ENCODE data around the gene TBATA. TPM values are rescaled to one million over a fixed set of nuclear protein-coding genes. Genes with fewer than 3 reads are reported as not detected.

The TBATA gene
- total and polyA plus RNA-seq, 10 donors, result 0.45 to 2.9 (median 0.63) TPM; not detected in 2

DNA sequence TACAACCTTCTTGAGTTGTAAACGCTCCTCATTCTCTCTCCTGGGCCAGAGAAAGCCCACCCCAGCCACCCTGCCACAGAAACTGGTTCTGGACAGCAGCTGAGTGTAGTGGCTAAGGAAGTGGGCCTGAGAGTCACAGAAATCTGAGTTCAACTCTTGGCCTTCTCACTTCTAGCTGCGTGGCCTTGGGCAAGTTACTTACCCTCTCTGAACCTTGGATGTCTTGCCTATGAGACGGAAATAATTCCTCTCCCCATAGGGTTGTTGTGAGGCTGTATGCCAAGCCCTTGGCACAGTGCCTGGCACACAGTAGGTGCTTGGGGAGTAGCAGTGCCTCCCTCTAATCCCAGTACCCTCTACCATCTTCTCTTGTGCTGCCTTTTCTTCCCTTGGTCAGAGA, 61.4 kb downstream of the TBATA start:
- TF ChIP-seq POLR2A (IDR thresholded peaks at IDR 0.05), result no peak
- TF ChIP-seq, protein P1, sequence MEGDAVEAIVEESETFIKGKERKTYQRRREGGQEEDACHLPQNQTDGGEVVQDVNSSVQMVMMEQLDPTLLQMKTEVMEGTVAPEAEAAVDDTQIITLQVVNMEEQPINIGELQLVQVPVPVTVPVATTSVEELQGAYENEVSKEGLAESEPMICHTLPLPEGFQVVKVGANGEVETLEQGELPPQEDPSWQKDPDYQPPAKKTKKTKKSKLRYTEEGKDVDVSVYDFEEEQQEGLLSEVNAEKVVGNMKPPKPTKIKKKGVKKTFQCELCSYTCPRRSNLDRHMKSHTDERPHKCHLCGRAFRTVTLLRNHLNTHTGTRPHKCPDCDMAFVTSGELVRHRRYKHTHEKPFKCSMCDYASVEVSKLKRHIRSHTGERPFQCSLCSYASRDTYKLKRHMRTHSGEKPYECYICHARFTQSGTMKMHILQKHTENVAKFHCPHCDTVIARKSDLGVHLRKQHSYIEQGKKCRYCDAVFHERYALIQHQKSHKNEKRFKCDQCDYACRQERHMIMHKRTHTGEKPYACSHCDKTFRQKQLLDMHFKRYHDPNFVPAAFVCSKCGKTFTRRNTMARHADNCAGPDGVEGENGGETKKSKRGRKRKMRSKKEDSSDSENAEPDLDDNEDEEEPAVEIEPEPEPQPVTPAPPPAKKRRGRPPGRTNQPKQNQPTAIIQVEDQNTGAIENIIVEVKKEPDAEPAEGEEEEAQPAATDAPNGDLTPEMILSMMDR (IDR thresholded peaks at IDR 0.05 in 8 of 11, conservative IDR thresholded peaks at IDR 0.05 in 3 of 11), result no peak
- TF ChIP-seq POLR2AphosphoS5 (IDR thresholded peaks at IDR 0.05), result no peak
- H3K27ac ChIP-seq, result no peak overlapping the region
- no peaks in the 10 kb centered on the region for H3K9me3 ChIP-seq
- 87 to 96% (median 93%) methylated on average over 3 of the region's 3 CpGs for WGBS, 5 donors
- H3K36me3 ChIP-seq, result no peaks in the 10 kb centered on the region
- no peak for DNase-seq
- H3K4me3 ChIP-seq, result no peak overlapping the region
- no peaks in the 10 kb centered on the region for H3K4me1 ChIP-seq
- H3K27me3 ChIP-seq (replicated peaks in 1 of 7), result no peaks in the 10 kb centered on the region
- intact Hi-C loops (cut with DNase I; ENCODE audit: low total_unique reads), result no loop called here

DNA sequence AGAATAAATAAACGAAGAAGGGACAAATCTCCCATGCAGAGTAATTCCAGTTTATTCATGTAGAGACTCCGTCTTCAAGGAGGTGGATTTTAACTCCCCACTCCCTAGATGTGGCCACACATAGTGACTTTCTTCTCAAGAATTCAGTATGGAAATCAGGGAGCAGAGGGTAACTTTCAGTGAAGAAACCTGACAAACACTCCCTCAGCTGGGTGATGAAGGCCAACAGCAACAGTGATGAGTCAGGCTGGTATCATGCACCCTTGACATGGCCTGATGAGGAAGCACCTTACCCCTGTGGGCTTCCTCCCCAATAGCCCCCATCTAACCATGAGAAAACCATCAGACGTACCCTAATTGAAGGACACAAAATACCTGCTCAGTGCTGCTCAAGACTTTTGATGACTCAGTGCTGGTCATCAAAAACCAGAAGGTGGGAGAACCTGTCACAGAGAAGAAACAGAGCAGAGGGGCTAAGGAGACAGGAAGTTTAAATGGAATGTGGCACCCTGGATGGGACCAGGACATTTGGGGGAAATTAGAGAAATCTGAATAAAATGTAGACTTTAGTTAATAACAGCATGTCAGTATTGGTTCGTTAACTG, 62.3 kb downstream of the TBATA start:
- DNase-seq, result no peak
- TF ChIP-seq, protein P1 (IDR thresholded peaks at IDR 0.05 in 8 of 11, conservative IDR thresholded peaks at IDR 0.05 in 3 of 11), result no peak
- TF ChIP-seq POLR2A (IDR thresholded peaks at IDR 0.05), result no peak
- TF ChIP-seq POLR2AphosphoS5 (IDR thresholded peaks at IDR 0.05), result no peak
- no peaks in the 10 kb centered on the region for H3K4me1 ChIP-seq
- no peak overlapping the region for H3K27ac ChIP-seq
- no peaks in the 10 kb centered on the region for H3K9me3 ChIP-seq
- no peaks in the 10 kb centered on the region for H3K36me3 ChIP-seq
- intact Hi-C loops (cut with DNase I; ENCODE audit: low total_unique reads), result no loop called here
- 73 to 85% (median 79%) methylated on average over 4 of the region's 4 CpGs for WGBS, 5 donors
- no peak overlapping the region for H3K4me3 ChIP-seq
- no peaks in the 10 kb centered on the region for H3K27me3 ChIP-seq (replicated peaks in 1 of 7)

Small RNA genes within 50 kb of the gene (small RNA-seq; reads per million reads assigned to genes)
- gene RPS26P40, result 0 reads per million in 4 donors

Other genes starting within 250 kb of the TBATA start
- gene PRF1, start 182.6 kb downstream of the TBATA start, total RNA-seq, result 10 to 100 TPM; 41.5 to 79.6 (median 56.8) TPM
- gene PRF1, start 182.6 kb downstream of the TBATA start, polyA plus RNA-seq, result 10 to 100 TPM in 1 of 3 donors, 1 to 10 TPM in 2; 6.6 to 11.3 (median 7.0) TPM
- gene ADAMTS14, start 112.9 kb downstream of the TBATA start, total RNA-seq, result 1 to 10 TPM in 1 of 7 donors, under 1 TPM in 6; 0.09 to 1.2 (median 0.46) TPM
- under 1 TPM; 0.26 to 0.39 (median 0.32) TPM for gene ADAMTS14, start 112.9 kb downstream of the TBATA start, polyA plus RNA-seq
- 10 to 100 TPM; 50.4 to 75.1 (median 65.8) TPM for gene SGPL1, start 30.6 kb upstream of the TBATA start, total RNA-seq
- gene SGPL1, start 30.6 kb upstream of the TBATA start, polyA plus RNA-seq, result 10 to 100 TPM in 1 of 3 donors, 1 to 10 TPM in 2; 6.8 to 10.6 (median 7.8) TPM
- gene PCBD1, start 103.2 kb upstream of the TBATA start, total RNA-seq, result 10 to 100 TPM; 24.5 to 36.1 (median 29.8) TPM
- 10 to 100 TPM; 25.0 to 45.6 (median 45.2) TPM for gene PCBD1, start 103.2 kb upstream of the TBATA start, polyA plus RNA-seq

All from spleen (tissue), 11 donors.